ENCODE measurements around the gene LARGE2. TPM values are rescaled to one million over a fixed set of nuclear protein-coding genes. Genes with fewer than 3 reads are reported as not detected.

The LARGE2 gene
- total RNA-seq, 8 experiments from 2014 or later: 0.16 to 1.5 (median 0.46) TPM; not detected in 1

DNA sequence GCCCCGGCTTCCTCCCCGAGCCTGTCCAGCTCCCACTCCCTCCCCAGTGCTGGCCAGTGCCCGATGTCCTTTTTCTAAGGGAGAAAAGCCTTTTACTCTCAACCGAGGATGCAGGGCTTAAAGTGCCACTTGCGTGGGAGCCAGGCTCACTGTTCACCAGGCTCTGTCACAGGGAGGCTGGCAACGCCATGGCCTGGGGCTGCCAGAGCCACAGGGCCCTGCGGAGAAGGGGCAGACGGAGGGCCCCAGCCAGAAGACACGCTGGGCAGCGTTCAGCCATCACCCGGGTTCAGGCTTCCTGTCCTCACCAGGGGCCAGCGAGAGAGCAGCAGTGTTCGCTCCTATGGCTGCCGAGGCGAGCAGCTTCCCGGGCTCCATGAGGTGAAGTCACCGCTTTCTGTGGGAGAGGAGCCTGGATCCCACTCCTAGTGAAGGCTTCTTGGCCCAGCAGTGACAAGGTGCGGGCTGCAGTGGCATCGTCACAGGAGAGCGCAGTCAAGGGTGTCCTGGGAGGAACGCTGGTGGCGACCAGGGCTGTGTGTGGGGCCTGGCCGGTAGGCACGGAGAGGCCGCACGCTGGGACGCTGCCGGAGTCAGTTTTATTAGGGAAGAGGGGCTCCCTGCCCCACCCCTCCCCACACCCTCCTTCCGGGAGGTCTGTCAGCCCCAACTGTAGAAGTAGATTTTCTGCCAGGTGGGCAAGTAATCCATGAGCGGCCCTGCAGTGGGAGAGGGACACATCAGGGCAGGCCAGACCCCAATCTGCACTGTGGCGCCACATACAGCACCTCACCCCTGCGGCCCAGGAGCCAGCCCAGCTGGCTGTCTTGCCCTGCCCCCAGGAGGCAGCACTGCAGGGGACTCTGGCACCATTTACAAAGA lies 12.6 kb upstream of the LARGE2 start:
- in situ Hi-C loops (cut with MboI; ENCODE audit: low pct_unique_long_range_greater_than_20kb in 2 of 9, low sequenced_read_pairs in 9 of 9, unreplicated experiment in 9 of 9): no loop called here
- H3K4me1 ChIP-seq (replicated peaks in 1 of 2): no peaks in the 10 kb centered on the region
- WGBS, 10 experiments: 70 to 100% (median 78%) methylated on average over 1 to 10 of the region's 32 CpGs; no CpG with 5 or more reads in 5 of the 10 experiments
- H3K4me3 ChIP-seq: no peak overlapping the region
- no peak overlapping the region for H3K27ac ChIP-seq
- ATAC-seq (replicated peaks in 6 of 8): peak in 1 of 8 experiments; percentile 1

GRCh38 chr11:45910623-45911022 lies 11.8 kb upstream of the LARGE2 start:
- ATAC-seq (replicated peaks in 6 of 8): peak in 3 of 8 experiments; percentile 29 to 69 (median 52)
- Histone ChIP-seq H3K4me3 (no peak overlapping the region), H3K4me1 (replicated peaks in 1 of 2) (no peaks in the 10 kb centered on the region), H3K27ac (no peak overlapping the region)
- 94 to 100% (median 100%) methylated on average over 1 to 3 of the region's 9 CpGs; no CpG with 5 or more reads in 7 of the 10 experiments for WGBS, 10 experiments
- in situ Hi-C loops (cut with MboI; ENCODE audit: low pct_unique_long_range_greater_than_20kb in 2 of 9, low sequenced_read_pairs in 9 of 9, unreplicated experiment in 9 of 9): no loop called here

- 80 to 100% (median 100%) methylated on average over 1 to 11 of the region's 19 CpGs; no CpG with 5 or more reads in 5 of the 10 experiments for WGBS, 10 experiments
- Histone ChIP-seq H3K4me3 (no peak overlapping the region), H3K27ac (no peak overlapping the region), H3K4me1 (replicated peaks in 1 of 2) (peaks cover 5% of the 10 kb centered on the region in 2 donors)
- ATAC-seq (replicated peaks in 6 of 8): no peak
- in situ Hi-C loops (cut with MboI; ENCODE audit: low pct_unique_long_range_greater_than_20kb in 2 of 9, low sequenced_read_pairs in 9 of 9, unreplicated experiment in 9 of 9): no loop called here
Measured at GRCh38 chr11:45913514-45913913, 8.9 kb upstream of the LARGE2 start.

GRCh38 chr11:45913942-45914635 lies 8.4 kb upstream of the LARGE2 start:
- 91 to 100% (median 100%) methylated on average over 1 to 4 of the region's 22 CpGs; no CpG with 5 or more reads in 7 of the 10 experiments for WGBS, 10 experiments
- in situ Hi-C loops (cut with MboI; ENCODE audit: low pct_unique_long_range_greater_than_20kb in 2 of 9, low sequenced_read_pairs in 9 of 9, unreplicated experiment in 9 of 9): no loop called here
- no peak for ATAC-seq (replicated peaks in 6 of 8)

DNA sequence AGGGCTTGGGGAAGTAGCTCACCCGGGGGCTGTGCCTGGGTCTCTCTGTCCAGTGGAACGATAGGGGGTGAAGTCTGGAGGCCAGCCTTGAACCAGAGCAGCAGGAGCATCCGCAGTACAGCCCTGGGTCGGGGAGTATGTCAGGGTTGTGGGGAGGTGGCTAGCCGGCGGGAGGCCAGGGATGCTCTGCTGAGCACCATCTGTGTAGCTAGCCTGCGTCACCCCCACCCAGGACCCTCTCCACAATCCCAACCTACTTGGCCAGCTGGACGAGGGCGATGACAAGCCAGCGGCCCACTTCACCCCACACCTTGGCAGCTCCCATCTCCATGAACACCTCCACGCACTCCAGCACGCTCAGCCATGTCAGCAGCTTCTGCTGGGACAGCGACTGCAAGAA lies 7.0 kb upstream of the LARGE2 start:
- no peak overlapping the region for H3K4me3 ChIP-seq
- no peak overlapping the region for H3K27ac ChIP-seq
- no peak for ATAC-seq (replicated peaks in 6 of 8)
- WGBS, 10 experiments: 60 to 100% (median 93%) methylated on average over 2 to 8 of the region's 13 CpGs; no CpG with 5 or more reads in 5 of the 10 experiments
- H3K4me1 ChIP-seq (replicated peaks in 1 of 2): peaks cover 5 to 8% of the 10 kb centered on the region in 2 donors
- in situ Hi-C loops (cut with MboI; ENCODE audit: low pct_unique_long_range_greater_than_20kb in 2 of 9, low sequenced_read_pairs in 9 of 9, unreplicated experiment in 9 of 9): no loop called here

More at GRCh38 chr11:45913942-45914635, 8.4 kb upstream of the LARGE2 start:
- peaks cover 5 to 8% of the 10 kb centered on the region in 2 donors for H3K4me1 ChIP-seq (replicated peaks in 1 of 2)
- no peak overlapping the region for H3K4me3 ChIP-seq
- H3K27ac ChIP-seq: no peak overlapping the region

DNA sequence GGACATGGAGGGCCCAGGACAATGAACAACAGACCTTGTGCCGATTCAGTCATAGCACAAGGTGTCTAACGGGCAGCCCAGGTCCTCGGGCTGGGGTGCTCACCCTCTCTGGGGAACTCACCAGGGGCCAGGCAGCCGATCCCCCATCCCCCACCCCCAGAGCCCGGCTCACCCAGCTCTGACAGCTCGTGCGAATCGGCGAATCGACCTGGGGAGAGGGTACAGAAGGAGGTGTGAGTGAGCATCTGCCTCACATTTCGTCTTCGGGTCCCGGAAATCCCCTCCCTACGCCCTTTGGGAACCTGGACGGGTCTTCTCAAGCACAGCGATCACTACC lies 5.2 kb upstream of the LARGE2 start:
- WGBS, 10 experiments: 0 to 7% (median 0%) methylated on average over 1 to 3 of the region's 16 CpGs; no CpG with 5 or more reads in 7 of the 10 experiments
- H3K4me3 ChIP-seq: peak overlapping the region; percentile 41 to 83 (median 63)
- peak in 2 of 8 experiments; percentile 2 to 5 for ATAC-seq (replicated peaks in 6 of 8)
- H3K4me1 ChIP-seq (replicated peaks in 1 of 2): peaks cover 5 to 19% of the 10 kb centered on the region in 2 donors
- in situ Hi-C loops (cut with MboI; ENCODE audit: low pct_unique_long_range_greater_than_20kb in 2 of 9, low sequenced_read_pairs in 9 of 9, unreplicated experiment in 9 of 9): no loop called here
- H3K27ac ChIP-seq: peak overlapping the region; percentile 90 to 92

- Histone ChIP-seq H3K4me3 (peak within 1 kb of the TSS; percentile 41 to 83 (median 63)), H3K4me1 (replicated peaks in 1 of 2) (peaks cover 5 to 22% of the 10 kb centered on the region in 2 donors), H3K27ac (peak within 1 kb of the TSS; percentile 90 to 92)
- in situ Hi-C loops (cut with MboI; ENCODE audit: low pct_unique_long_range_greater_than_20kb in 2 of 9, low sequenced_read_pairs in 9 of 9, unreplicated experiment in 9 of 9): no loop called here
- 0 to 2% (median 0%) methylated on average over 5 to 20 of the region's 45 CpGs; no CpG with 5 or more reads in 5 of the 10 experiments for WGBS, 10 experiments
- peak; percentile 80 to 91 (median 88) for ATAC-seq (replicated peaks in 6 of 8)
Measured at GRCh38 chr11:45917623-45918330, 4.7 kb upstream of the LARGE2 start, which contains the start of gene PEX16. PEX16 (minus strand) TSS chr11:45917877; CDS start chr11:45917811, 66 bp downstream.

- Histone ChIP-seq H3K27ac (peak overlapping the region; percentile 90 to 92), H3K4me1 (replicated peaks in 1 of 2) (peaks cover 5 to 22% of the 10 kb centered on the region in 2 donors), H3K4me3 (peak overlapping the region; percentile 41 to 83 (median 63))
- peak; percentile 36 to 71 (median 63) for ATAC-seq (replicated peaks in 6 of 8)
- 0 to 7% (median 1%) methylated on average over 2 to 17 of the region's 38 CpGs; no CpG with 5 or more reads in 3 of the 10 experiments for WGBS, 10 experiments
- in situ Hi-C loops (cut with MboI; ENCODE audit: low pct_unique_long_range_greater_than_20kb in 2 of 9, low sequenced_read_pairs in 9 of 9, unreplicated experiment in 9 of 9): no loop called here
Measured at GRCh38 chr11:45918331-45918941, 4.0 kb upstream of the LARGE2 start.

- in situ Hi-C loops (cut with MboI; ENCODE audit: low pct_unique_long_range_greater_than_20kb in 2 of 9, low sequenced_read_pairs in 9 of 9, unreplicated experiment in 9 of 9): no loop called here
- peak overlapping the region in 1 of 2 donors; percentile 4 for H3K27ac ChIP-seq
- peak overlapping the region; percentile 41 to 83 (median 63) for H3K4me3 ChIP-seq
- ATAC-seq (replicated peaks in 6 of 8): no peak
- H3K4me1 ChIP-seq (replicated peaks in 1 of 2): peaks cover 5 to 22% of the 10 kb centered on the region in 2 donors
- 0 to 63% (median 33%) methylated on average over 1 to 6 of the region's 7 CpGs for WGBS, 10 experiments
Measured at GRCh38 chr11:45918962-45919675, 3.3 kb upstream of the LARGE2 start.

GRCh38 chr11:45919806-45920530 lies 2.5 kb upstream of the LARGE2 start:
- peaks cover 5 to 22% of the 10 kb centered on the region in 2 donors for H3K4me1 ChIP-seq (replicated peaks in 1 of 2)
- WGBS, 10 experiments: 60 to 100% (median 85%) methylated on average over 1 to 8 of the region's 13 CpGs; no CpG with 5 or more reads in 3 of the 10 experiments
- H3K4me3 ChIP-seq: no peak overlapping the region
- H3K27ac ChIP-seq: no peak overlapping the region
- in situ Hi-C loops (cut with MboI; ENCODE audit: low pct_unique_long_range_greater_than_20kb in 2 of 9, low sequenced_read_pairs in 9 of 9, unreplicated experiment in 9 of 9): no loop called here
- no peak for ATAC-seq (replicated peaks in 6 of 8)

Measured in motor neuron (in vitro differentiated cells).